A549 (cell line): Measurements from ENCODE around the gene OSGEPL1.

Source experiments
- BHLHE40 ChIP-seq: IDR thresholded peaks from 2 replicates; pipeline ENCODE4 v1.6.1; 2012; ENCODE audit warnings: low read depth, low read length, inconsistent platforms
- POLR2A ChIP-seq: IDR thresholded peaks from 2 replicates; pipeline ENCODE4 v1.6.1; 2012; ENCODE audit warnings: mild to moderate bottlenecking, low read length
- TF ChIP-seq, protein P1 (sequence below): fragments of >200 bp; sonication (Bioruptor Twin); formaldehyde crosslinking; IDR thresholded peaks from 3 replicates; pipeline ENCODE4 v1.5.1; 2016
- TF ChIP-seq, protein P2 (sequence below): IDR thresholded peaks from 2 replicates; pipeline ENCODE4 v1.6.1; 2012

GRCh38 chr2:189782221-189782671 is 19.7 kb upstream of the OSGEPL1 start:
- TF ChIP-seq, protein P1, sequence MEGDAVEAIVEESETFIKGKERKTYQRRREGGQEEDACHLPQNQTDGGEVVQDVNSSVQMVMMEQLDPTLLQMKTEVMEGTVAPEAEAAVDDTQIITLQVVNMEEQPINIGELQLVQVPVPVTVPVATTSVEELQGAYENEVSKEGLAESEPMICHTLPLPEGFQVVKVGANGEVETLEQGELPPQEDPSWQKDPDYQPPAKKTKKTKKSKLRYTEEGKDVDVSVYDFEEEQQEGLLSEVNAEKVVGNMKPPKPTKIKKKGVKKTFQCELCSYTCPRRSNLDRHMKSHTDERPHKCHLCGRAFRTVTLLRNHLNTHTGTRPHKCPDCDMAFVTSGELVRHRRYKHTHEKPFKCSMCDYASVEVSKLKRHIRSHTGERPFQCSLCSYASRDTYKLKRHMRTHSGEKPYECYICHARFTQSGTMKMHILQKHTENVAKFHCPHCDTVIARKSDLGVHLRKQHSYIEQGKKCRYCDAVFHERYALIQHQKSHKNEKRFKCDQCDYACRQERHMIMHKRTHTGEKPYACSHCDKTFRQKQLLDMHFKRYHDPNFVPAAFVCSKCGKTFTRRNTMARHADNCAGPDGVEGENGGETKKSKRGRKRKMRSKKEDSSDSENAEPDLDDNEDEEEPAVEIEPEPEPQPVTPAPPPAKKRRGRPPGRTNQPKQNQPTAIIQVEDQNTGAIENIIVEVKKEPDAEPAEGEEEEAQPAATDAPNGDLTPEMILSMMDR: no peak
- TF ChIP-seq POLR2A (no peak), BHLHE40 (no peak)
- TF ChIP-seq, protein P2, sequence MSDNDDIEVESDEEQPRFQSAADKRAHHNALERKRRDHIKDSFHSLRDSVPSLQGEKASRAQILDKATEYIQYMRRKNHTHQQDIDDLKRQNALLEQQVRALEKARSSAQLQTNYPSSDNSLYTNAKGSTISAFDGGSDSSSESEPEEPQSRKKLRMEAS: no peak
